Activated T-helper 17 cell treated with anti-CD3 and anti-CD28 coated beads, Interleukin-2, amount 50 U/mL, for 72 hours (primary cell): ENCODE data around the gene NPR3. TPM values are rescaled to one million over a fixed set of nuclear protein-coding genes. Genes with fewer than 3 reads are reported as not detected.

Experiments used
- ATAC-seq: fragments of 150-1000 bp; cut with Tn5 transposase; replicated peaks from 2 replicates; pipeline ENCODE4 v1.10.0; 2021; ENCODE audit warnings: mild to moderate bottlenecking, moderate library complexity
- H3K27ac Mint-ChIP-seq: one replicate; pipeline ENCODE4 v1.8.0; 2022; ENCODE audit warnings: mixed read lengths
- H3K27me3 Mint-ChIP-seq: one replicate; pipeline ENCODE4 v1.8.0; 2022; ENCODE audit warnings: mixed read lengths
- H3K36me3 Mint-ChIP-seq: one replicate; pipeline ENCODE4 v1.8.0; 2022; ENCODE audit warnings: low read depth, mild to moderate bottlenecking, mixed read lengths
- H3K4me1 Mint-ChIP-seq: one replicate; pipeline ENCODE4 v1.8.0; 2022; ENCODE audit warnings: mixed read lengths
- H3K4me3 Mint-ChIP-seq: one replicate; pipeline ENCODE4 v1.8.0; 2022; ENCODE audit warnings: mild to moderate bottlenecking, mixed read lengths
- H3K9me3 Mint-ChIP-seq: one replicate; pipeline ENCODE4 v1.8.0; 2022; ENCODE audit warnings: mixed read lengths
- total RNA-seq, 2 donors: library from RNA; stranded (reverse); gene quantifications; one replicate each; pipeline ENCODE4 v1.2.3, GENCODE V29; 2022

Gene NPR3
- total RNA-seq, 2 donors from 2014 or later, result 0.09 to 0.66 TPM

- H3K36me3 Mint-ChIP-seq, result no peaks in the 10 kb centered on the region
- H3K4me1 Mint-ChIP-seq, result no peaks in the 10 kb centered on the region
- no peak for ATAC-seq
- no peak overlapping the region for H3K4me3 Mint-ChIP-seq
- no peaks in the 10 kb centered on the region for H3K9me3 Mint-ChIP-seq
- H3K27ac Mint-ChIP-seq, result no peak overlapping the region
- peaks cover 18% of the 10 kb centered on the region for H3K27me3 Mint-ChIP-seq
Measured at GRCh38 chr5:32726086-32726557, 15.0 kb downstream of the NPR3 start.

- H3K27me3 Mint-ChIP-seq, result peaks cover 10% of the 10 kb centered on the region
- no peak for ATAC-seq
- no peak overlapping the region for H3K4me3 Mint-ChIP-seq
- no peaks in the 10 kb centered on the region for H3K4me1 Mint-ChIP-seq
- no peaks in the 10 kb centered on the region for H3K36me3 Mint-ChIP-seq
- H3K9me3 Mint-ChIP-seq, result no peaks in the 10 kb centered on the region
- H3K27ac Mint-ChIP-seq, result no peak overlapping the region
Measured at GRCh38 chr5:32729651-32730050, 18.5 kb downstream of the NPR3 start.

GRCh38 chr5:32733590-32734340 is 22.6 kb downstream of the NPR3 start:
- ATAC-seq, result no peak
- no peaks in the 10 kb centered on the region for H3K4me1 Mint-ChIP-seq
- no peak overlapping the region for H3K27ac Mint-ChIP-seq
- no peaks in the 10 kb centered on the region for H3K36me3 Mint-ChIP-seq
- no peaks in the 10 kb centered on the region for H3K9me3 Mint-ChIP-seq
- peaks cover 17% of the 10 kb centered on the region for H3K27me3 Mint-ChIP-seq
- no peak overlapping the region for H3K4me3 Mint-ChIP-seq

- Mint-ChIP-seq H3K27me3 (peaks cover 17% of the 10 kb centered on the region), H3K27ac (no peak overlapping the region)
- ATAC-seq, result no peak
Measured at GRCh38 chr5:32734827-32735378, 23.8 kb downstream of the NPR3 start.

GRCh38 chr5:32735512-32735911 is 24.4 kb downstream of the NPR3 start:
- Mint-ChIP-seq H3K27me3 (peaks cover 17% of the 10 kb centered on the region), H3K4me1 (no peaks in the 10 kb centered on the region), H3K36me3 (no peaks in the 10 kb centered on the region), H3K9me3 (no peaks in the 10 kb centered on the region), H3K27ac (no peak overlapping the region), H3K4me3 (no peak overlapping the region)
- ATAC-seq, result no peak

More at GRCh38 chr5:32734827-32735378, 23.8 kb downstream of the NPR3 start:
- Mint-ChIP-seq H3K9me3 (no peaks in the 10 kb centered on the region), H3K36me3 (no peaks in the 10 kb centered on the region), H3K4me3 (no peak overlapping the region), H3K4me1 (no peaks in the 10 kb centered on the region)

GRCh38 chr5:32736842-32737241 is 25.7 kb downstream of the NPR3 start:
- Mint-ChIP-seq H3K9me3 (no peaks in the 10 kb centered on the region), H3K36me3 (no peaks in the 10 kb centered on the region), H3K27ac (no peak overlapping the region), H3K27me3 (peaks cover 17% of the 10 kb centered on the region), H3K4me1 (no peaks in the 10 kb centered on the region), H3K4me3 (no peak overlapping the region)
- no peak for ATAC-seq

- no peak overlapping the region for H3K27ac Mint-ChIP-seq
- peaks cover 5% of the 10 kb centered on the region for H3K27me3 Mint-ChIP-seq
- no peak for ATAC-seq
Measured at GRCh38 chr5:32740651-32741050, 29.5 kb downstream of the NPR3 start.

GRCh38 chr5:32745317-32745716 is 34.2 kb downstream of the NPR3 start:
- no peaks in the 10 kb centered on the region for H3K4me1 Mint-ChIP-seq
- ATAC-seq, result no peak
- no peaks in the 10 kb centered on the region for H3K36me3 Mint-ChIP-seq
- H3K4me3 Mint-ChIP-seq, result no peak overlapping the region
- no peak overlapping the region for H3K27ac Mint-ChIP-seq
- H3K9me3 Mint-ChIP-seq, result no peaks in the 10 kb centered on the region
- H3K27me3 Mint-ChIP-seq, result peaks cover under 1% of the 10 kb centered on the region

More at GRCh38 chr5:32740651-32741050, 29.5 kb downstream of the NPR3 start:
- Mint-ChIP-seq H3K4me3 (no peak overlapping the region), H3K4me1 (no peaks in the 10 kb centered on the region), H3K9me3 (no peaks in the 10 kb centered on the region), H3K36me3 (no peaks in the 10 kb centered on the region)

- Mint-ChIP-seq H3K4me1 (no peaks in the 10 kb centered on the region), H3K36me3 (no peaks in the 10 kb centered on the region), H3K4me3 (no peak overlapping the region), H3K27ac (no peak overlapping the region), H3K9me3 (no peaks in the 10 kb centered on the region), H3K27me3 (peaks cover 6% of the 10 kb centered on the region)
- no peak for ATAC-seq
Measured at GRCh38 chr5:32752411-32752810, 41.3 kb downstream of the NPR3 start.

GRCh38 chr5:32753051-32753450 is 41.9 kb downstream of the NPR3 start:
- peaks cover 6% of the 10 kb centered on the region for H3K27me3 Mint-ChIP-seq
- H3K4me3 Mint-ChIP-seq, result no peak overlapping the region
- no peaks in the 10 kb centered on the region for H3K9me3 Mint-ChIP-seq
- H3K27ac Mint-ChIP-seq, result no peak overlapping the region
- H3K36me3 Mint-ChIP-seq, result no peaks in the 10 kb centered on the region
- no peak for ATAC-seq
- H3K4me1 Mint-ChIP-seq, result no peaks in the 10 kb centered on the region

- Mint-ChIP-seq H3K36me3 (no peaks in the 10 kb centered on the region), H3K9me3 (no peaks in the 10 kb centered on the region), H3K27me3 (peaks cover 6% of the 10 kb centered on the region), H3K4me1 (no peaks in the 10 kb centered on the region), H3K4me3 (no peak overlapping the region), H3K27ac (no peak overlapping the region)
- ATAC-seq, result no peak
Measured at GRCh38 chr5:32753765-32754164, 42.6 kb downstream of the NPR3 start.

GRCh38 chr5:32754284-32754683 is 43.2 kb downstream of the NPR3 start:
- H3K4me1 Mint-ChIP-seq, result no peaks in the 10 kb centered on the region
- H3K9me3 Mint-ChIP-seq, result no peaks in the 10 kb centered on the region
- H3K36me3 Mint-ChIP-seq, result no peaks in the 10 kb centered on the region
- no peak for ATAC-seq
- no peak overlapping the region for H3K27ac Mint-ChIP-seq
- H3K4me3 Mint-ChIP-seq, result no peak overlapping the region
- H3K27me3 Mint-ChIP-seq, result peaks cover 6% of the 10 kb centered on the region

- H3K9me3 Mint-ChIP-seq, result peaks cover 3% of the 10 kb centered on the region
- ATAC-seq, result no peak
Measured at GRCh38 chr5:32760091-32760509, 49.0 kb downstream of the NPR3 start.

GRCh38 chr5:32765266-32765665 is 54.1 kb downstream of the NPR3 start:
- no peaks in the 10 kb centered on the region for H3K36me3 Mint-ChIP-seq
- no peak overlapping the region for H3K4me3 Mint-ChIP-seq
- H3K4me1 Mint-ChIP-seq, result no peaks in the 10 kb centered on the region
- H3K27me3 Mint-ChIP-seq, result peaks cover 15% of the 10 kb centered on the region
- ATAC-seq, result no peak
- H3K27ac Mint-ChIP-seq, result no peak overlapping the region
- peaks cover 7% of the 10 kb centered on the region for H3K9me3 Mint-ChIP-seq

More at GRCh38 chr5:32760091-32760509, 49.0 kb downstream of the NPR3 start:
- no peaks in the 10 kb centered on the region for H3K36me3 Mint-ChIP-seq
- no peak overlapping the region for H3K4me3 Mint-ChIP-seq
- peaks cover 5% of the 10 kb centered on the region for H3K27me3 Mint-ChIP-seq
- no peak overlapping the region for H3K27ac Mint-ChIP-seq
- no peaks in the 10 kb centered on the region for H3K4me1 Mint-ChIP-seq

GRCh38 chr5:32767948-32768467 is 56.9 kb downstream of the NPR3 start:
- Mint-ChIP-seq H3K9me3 (peaks cover 4% of the 10 kb centered on the region), H3K27ac (no peak overlapping the region), H3K36me3 (no peaks in the 10 kb centered on the region), H3K27me3 (peaks cover 11% of the 10 kb centered on the region), H3K4me3 (no peak overlapping the region), H3K4me1 (no peaks in the 10 kb centered on the region)
- ATAC-seq, result no peak
